GM20431 (cell line): Measurements from ENCODE around the gene DLD.
"Not testable (repeated sequence)": the region's sequence is repeated elsewhere in the genome, so short reads cannot be mapped to it uniquely, and the experiment has no call there.

ENCODE experiments used
- in situ Hi-C: fragments of 300-500 bp; cut with MseI, MboI; formaldehyde crosslinking; loops from one replicate; pipeline ENCODE4 v1.15.0; 2020; ENCODE audit warnings: low sequenced_read_pairs; ENCODE audit not compliant: unreplicated experiment

DLD gene

DNA sequence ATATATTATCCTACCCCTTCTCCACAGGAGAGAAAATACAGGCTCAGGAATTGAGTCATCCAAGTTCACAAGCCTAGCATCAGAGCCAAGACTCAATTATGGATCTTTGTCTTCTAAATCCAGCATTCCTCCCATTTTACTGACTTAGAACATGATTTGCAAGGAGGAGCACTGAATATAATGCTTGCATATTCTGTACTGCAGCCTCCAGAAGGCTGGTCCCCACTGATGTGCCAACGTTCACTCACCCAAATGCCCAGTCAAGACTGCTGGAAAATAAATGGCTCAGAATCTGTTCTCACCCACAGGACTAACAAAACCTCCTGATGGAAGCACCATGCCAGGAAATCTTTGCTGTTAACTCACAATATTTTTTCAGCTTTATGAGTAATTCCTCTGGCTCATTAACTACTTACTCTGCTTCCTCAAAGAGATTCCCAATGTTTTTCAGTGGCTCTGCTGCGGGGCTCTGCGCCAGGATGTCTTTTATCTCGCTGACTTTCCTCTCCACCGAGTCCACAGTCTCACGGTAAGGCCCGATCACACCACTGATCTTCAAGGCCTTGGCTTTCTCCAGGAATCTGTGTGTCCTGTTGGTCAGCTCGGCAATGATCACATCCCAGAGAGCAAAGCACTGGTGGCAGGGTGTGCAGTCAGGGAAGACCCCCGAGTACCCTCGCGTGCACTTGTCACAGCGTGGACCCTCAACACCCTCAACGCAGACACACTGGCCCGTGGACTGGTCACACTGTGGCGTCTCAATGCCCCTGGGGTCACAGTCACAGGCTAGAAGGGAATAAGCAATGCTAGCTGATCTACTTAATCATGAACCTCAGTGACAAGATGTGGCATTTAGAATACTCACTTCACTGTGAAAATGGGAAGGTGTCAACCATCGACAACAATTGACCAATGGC is 48.8 kb downstream of the DLD start:
- in situ Hi-C loops = no loop called here

DNA sequence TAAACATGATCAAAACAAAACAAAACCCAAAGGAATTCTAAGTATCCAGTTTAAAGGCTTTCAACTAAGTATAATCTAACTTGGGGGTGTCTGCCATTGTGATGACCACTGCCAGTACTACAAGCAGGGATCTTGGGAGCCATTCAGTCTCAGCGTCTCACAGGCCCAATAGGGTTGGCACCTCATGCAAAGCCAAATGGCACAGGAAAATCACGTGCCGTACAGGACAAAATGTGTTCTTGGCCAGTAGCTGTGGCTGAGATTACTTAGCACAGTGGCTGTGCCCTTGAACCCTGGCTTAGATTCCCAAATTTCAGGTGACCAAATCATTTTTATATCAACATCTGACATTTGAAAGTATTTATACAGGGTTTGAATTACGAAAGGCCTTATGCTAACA is 50.0 kb downstream of the DLD start:
- in situ Hi-C loops = no loop called here

DNA sequence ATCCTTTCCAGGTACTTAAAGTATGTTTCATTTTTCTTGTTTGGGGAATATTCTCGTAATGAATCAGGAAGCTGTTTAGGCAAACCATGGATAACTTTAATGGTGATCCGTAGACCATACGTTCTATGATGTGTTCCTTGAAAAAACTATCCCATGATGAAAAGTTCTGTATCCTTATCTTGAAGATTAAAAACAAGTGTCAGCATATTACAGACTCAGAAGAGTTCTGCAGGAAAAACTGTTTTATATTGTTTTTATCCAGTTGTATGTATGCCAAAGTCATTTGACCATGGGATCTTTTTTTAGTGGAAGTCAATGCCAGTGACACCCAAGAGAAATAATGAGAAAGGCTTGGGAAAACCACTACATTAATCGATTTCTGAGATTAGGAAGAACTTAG is 52.0 kb downstream of the DLD start:
- in situ Hi-C loops = no loop called here

DNA sequence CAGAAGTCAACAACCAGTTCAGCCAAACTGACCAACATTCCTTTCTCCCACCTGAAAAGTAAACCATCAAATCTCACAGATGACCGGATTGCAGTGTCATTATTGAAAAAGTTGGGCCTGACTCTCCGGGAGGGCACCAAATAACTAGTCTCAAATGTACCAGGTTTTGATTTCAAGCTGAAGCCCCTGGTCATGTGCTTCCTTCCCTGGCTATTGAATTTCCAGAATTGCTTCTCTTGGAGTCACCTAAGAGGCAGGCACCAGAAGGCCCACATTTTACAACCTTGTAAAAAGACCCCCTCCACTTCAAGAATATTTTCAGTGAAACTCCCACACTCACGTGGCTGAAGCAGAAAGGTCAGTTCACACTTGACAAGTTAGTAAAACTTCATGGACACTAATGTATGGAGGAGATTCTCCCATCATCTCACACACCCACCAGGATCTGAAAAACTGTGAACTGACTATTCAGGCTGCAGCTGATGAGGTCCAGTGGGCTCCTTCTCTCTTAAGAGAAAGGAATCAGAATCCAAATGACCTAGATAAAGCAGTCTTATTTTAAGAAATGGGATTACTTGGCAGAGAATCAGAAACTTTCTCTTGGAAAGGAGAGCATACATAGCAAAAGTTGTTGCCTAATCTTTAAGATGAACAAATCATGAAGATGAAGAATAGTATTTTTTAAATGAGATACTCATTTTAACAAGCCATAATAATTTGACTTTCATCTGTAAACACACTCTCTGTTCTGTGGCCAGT is 53.6 kb downstream of the DLD start:
- in situ Hi-C loops = no loop called here

DNA sequence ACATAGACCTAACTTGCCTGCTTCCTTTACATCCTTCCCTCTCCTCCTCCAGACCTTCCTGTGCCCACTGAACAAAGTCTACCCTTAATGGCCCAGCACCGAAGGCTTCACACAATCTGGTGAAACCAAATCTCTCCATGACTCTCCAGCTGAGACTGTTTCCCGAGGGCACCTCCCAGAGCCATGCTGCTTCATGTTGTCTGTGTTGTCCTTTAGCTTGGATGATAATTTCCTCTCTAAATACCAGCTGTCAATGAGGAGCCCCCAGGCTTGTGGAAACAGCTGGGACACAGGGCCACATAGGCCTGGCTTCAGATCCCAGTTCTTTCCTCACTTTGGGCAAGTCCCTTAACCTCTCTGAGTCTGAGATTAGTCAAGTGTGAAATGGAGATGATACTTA is 54.3 kb downstream of the DLD start:
- in situ Hi-C loops = no loop called here

DNA sequence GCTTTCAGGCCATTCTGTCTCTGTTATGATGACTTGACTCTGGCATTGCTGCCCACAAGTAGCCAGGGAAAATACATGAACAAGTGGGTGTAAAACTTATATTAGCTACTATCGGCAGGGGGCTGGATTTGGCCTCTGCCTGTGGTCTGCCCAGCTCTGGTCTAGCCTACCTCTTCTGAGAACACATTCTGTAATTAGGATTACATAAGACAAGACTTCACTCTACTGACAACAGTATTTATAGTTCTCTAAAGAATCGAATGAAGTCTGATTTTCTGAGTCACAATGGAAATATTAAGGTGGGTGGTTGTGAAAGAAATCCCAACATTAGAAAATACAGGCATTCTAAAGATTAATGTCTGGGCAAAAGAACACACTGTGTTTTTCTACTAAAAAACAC is 55.5 kb downstream of the DLD start:
- in situ Hi-C loops = no loop called here

DNA sequence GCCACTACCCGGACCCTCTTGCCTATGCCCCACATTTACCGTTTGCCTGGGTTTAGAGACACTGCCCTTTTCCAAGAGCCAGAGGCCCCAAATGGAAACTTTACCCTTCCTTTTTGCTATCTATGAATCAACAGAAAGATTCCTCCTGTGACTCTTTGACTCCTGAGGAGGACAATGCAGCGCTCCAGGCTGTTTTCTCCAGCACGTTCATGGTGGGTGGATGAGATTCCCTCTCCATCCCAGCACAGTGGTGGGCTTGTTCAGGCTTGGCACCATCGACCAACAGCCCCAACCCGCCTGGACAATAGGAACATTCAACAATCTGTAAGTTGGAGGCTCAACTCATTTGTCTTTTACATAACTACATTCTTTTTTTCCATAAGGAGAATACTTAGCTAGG is 55.9 kb downstream of the DLD start:
- in situ Hi-C loops = no loop called here

DNA sequence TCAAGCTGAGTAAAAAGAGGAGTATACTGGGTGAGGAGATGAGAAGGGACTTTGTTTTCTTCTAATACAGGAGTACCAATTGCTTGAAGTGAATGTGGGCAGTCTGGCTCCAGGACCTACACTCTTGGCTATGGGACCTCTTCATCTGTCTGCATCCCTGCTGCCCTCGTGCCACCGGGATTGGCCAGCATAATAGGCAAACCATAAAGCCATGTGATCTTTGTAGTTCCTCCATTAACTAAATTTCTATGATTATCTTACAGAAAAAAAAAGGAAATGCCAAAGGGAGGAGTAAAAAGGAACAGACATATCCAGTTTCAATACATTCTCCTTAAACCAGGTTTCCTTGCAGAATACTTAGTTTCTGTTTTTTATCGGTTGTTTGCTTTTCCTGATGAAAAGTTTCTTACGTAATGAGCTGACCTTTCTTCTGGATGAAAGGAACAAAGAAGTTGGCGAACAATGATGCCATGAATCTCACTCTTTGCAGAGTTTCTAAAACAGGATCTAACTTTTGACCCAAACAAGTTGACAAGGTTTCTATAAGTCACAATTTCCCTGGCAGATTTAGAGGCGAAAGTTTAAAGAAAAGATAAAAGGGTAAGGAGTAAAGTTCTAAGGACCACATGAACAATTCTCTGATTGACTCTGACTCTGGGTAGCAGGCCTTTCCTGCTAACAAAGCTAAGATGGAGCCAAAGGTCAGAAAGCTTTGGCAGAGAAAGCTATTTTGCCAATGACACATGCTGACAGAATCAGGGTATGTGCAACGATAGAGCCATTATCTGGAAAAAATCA is 57.9 kb downstream of the DLD start:
- in situ Hi-C loops = no loop called here

DNA sequence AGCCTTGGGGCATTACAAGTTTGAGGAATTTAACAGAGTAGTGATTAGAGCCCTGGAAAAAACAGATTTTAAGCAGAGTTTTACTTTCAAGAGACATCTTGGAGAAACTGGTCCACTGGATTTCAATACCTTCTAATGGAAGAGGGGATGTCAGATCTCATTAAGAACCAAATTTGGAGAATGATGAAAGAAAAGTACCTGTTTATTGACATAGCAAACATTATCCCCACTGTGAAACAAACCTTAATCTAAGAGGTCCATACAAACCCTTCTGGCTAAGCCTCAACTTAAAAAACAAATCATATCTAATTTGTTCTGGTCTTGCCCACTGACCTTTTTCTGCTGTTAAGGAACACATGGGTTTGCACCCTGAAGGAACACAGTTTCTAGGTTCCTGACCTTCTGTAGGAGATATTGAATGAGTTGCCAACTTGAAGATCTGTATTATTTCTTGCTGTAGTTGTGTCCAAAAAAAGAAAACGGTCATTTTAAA is 58.5 kb downstream of the DLD start:
- in situ Hi-C loops = no loop called here

DNA sequence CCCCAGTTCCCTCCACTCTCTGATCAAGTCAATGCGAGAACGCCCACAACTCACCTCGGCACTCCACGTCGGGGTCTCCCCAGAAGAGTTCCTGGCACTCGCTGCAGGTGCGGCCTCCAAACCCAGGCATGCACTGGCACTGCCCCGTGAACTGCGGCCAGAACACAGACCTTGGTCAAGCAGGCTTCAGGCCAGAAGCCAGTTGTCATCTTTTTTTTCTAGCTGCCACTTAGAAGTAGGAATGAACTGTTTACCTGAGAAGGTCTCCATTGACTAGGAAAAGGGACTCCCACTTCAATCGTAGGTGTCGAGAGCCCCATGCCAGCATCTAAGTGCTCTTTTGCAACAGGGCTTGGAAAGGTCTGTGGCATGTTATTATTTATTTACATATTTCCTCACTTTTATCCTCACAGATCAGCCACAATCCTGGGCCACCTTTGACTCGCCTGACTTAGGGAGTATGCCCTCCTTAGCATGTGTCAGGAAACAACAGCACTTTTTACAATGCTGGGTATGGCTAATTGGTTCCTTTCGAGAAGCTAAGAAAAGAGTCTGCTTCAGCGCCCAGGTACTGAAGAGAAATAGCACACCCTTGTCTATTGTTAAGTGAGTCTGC is 60.3 kb downstream of the DLD start:
- in situ Hi-C loops = no loop called here

DNA sequence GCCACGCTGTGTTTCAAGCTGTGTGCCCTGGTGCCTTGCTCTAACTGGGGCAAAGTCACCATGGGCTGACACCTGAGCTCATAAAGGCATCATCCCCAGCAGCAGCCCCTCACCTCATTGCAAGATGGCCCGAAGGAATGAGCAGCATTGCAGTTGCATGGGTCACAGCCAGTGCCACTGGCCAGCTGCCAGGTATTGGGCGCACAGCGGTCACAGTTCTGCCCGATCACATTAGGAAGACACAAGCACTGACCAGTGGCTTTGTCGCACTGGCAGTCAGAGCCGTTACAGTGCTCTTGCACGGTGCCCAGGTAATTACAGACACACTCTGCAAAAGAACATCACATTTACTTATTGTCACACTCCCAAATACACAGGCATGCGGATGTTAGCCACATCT is 60.9 kb downstream of the DLD start:
- in situ Hi-C loops = no loop called here

DNA sequence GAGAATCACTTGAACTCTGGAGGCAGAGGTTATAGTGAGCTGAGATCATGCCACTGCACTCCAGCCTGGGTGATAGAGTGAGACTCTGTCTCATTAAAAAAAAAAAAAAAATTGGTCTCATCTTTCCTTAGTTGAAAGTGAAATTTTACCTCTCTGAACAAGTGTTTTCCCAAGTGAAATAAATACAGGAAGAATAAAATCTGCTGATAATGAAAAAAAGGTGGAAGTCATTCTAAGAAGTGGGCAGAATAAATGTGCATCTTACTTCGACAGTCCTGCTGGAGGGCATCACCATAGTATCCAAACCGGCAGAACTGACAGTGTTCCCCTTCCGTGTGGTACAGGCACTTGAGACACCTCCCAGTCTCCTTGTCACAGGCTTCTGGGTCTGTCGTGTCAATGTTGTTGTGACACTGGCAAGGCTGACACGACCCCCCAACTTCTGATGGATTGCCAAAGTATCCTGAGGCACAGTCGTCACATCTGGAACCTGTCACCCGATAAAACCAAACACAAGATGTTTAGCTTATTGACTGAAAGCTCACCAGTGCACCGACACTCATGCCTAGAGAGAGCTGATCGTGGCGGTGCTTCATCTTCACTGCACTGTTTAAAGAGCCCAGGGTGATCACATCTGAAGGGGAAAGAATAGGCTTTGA is 62.4 kb downstream of the DLD start:
- in situ Hi-C loops = no loop called here

DNA sequence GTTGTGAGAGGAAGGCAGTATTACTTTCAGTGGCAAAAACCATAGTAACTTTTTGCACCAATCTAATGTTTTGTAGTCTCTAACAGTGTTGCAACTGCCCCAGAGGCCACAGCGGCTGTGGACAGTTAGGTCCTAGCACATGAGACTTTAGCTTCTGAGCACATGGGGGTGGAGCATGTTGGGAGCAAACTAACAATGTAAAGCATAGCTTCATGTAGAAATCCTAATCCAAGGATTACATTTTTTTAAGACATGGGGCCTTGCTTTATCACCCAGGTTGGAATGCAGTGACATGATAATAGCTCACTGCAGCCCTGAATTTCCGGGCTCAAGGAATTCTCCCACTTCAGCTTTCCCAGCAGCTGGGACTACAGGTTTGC is 62.9 kb downstream of the DLD start:
- in situ Hi-C loops = no loop called here

DNA sequence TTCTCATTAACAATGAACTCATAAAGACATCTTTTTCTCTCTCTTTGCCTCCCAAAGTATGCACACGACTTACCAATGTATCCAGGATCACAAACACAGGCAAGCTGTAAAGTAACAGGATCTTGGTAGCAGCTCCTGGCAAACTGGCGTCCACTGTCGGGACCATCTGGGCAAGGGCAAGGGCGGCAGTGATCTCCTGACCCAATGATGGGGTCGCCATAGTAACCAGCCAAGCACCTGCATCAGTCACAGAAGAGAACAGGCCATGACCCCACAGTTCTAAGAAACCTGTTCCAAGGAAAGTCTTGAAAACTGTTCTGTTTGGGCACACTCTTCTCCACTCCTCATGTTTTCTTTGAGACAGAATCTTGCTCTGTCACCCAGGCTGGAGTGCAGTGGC is 64.4 kb downstream of the DLD start:
- in situ Hi-C loops = no loop called here

DNA sequence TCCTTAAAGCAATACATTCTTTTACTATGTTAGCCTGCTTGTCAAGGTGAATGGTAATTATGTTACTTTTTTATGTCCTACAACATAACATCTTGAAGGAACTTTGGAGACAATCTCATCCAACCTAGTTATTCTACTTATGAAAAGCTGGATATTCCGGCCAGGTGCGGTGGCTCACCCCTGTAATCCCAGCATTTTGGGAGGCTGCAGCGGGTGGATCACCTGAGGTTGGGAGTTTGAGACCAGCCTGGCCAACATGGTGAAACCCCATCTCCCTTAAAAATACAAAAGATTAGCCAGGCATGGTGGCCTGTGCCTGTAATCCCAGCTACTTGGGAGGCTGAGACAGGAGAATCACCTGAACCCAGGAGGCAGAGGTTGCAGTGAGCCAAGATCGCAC is 66.0 kb downstream of the DLD start:
- in situ Hi-C loops = not testable (repeated sequence)

DNA sequence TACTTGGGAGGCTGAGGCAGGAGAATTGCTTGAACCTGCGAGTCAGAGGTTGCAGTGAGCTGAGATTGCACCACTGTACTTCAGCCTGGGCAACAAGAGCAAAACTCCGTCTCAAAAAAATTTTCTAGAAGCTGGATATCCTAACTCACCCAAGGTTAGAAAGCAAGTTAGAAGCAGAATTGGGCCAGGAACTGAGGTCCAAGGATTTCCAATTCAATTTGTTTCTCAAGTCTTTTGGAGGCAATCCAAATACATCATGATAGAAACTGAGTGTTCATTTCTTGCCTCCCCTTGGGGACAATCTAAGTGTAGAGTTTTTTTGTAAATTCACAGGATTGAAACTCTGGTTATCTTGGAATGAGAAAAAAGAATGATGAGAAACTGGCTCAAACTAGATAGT is 66.5 kb downstream of the DLD start:
- in situ Hi-C loops = no loop called here

DNA sequence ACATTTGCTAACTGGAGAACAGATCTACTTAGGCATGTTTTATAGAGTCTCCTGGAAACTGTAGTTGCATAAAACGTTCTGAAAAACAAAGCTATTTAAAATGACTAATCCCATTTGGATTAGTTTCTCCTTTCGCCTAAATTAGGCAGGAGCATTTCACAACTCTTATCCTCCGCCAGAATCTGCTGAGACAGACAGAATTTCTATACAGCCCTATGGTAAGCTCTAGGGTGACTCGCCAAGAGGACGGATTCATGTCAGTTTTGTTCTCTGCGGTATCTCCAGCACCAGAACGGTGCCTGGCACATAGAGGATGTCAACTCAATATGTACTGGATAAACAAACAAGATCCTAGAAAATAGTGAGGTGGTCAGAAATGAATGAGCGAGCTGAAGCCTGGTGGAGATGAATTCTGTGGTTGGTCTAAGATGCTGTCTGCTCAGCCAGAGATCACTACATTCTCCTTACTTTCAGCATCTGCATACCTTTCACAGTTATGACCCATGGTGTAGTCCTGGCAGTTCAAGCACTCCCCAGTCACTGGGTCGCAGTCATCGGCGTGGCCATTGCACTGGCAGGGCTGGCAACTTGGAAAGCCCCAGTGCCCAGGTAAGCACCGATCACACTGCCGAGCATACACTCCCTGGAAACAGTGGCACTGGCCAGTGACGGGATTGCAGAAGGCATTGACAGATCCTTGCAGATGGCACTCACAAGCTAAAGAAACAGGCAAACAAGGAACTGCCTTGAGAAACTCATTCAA is 68.0 kb downstream of the DLD start:
- in situ Hi-C loops = no loop called here

DNA sequence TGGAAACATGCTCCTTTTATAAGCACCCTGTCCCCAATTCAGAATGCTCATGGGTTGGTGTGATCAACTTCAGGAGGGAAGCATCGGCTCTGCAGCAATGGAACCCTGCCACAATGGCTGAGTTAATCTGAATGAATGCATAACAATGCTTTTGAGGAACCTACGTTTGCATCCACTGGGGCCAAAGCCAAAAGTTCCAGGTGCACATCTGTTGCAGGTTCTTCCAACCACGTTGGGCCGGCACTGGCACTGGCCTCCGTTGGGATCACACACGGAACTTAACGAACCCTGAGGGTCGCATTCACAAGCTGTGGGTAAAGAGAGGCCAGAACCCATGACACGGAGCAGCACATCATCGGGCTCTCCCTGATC is 68.5 kb downstream of the DLD start:
- in situ Hi-C loops = no loop called here

DNA sequence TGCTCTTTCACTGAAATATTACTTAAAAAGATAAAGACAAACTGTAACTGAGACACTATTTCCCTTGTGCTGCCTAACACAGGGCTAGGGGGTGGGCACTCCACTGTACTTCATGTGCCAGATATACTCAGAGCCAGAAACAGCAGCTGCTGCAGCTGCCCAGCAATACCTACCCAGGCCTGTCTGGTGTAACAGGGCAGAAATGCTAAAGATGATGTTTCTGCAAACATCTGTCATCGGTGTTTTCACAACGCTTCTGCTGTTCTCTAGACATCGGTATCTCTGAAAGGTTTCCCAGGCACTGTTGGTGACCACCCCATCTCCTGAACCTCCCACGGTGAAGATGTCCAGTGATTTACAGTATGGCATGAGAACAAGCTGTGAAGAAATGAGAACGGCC is 69.3 kb downstream of the DLD start:
- in situ Hi-C loops = no loop called here
